Suprapubic skin (tissue), 4 donors: ENCODE measurements around the gene TENT4B.

Source experiments
- CTCF ChIP-seq, 2 donors: fragments of 200-600 bp in 1 of 2; fragments of 450-650 bp in 1 of 2; sonication (generic) in 1 of 2; IDR thresholded peaks; one replicate each; pipeline ENCODE4 v1.5.1; 2016 to 2019; ENCODE audit warnings: antibody characterized with exemption in 2 of 2, mild to moderate bottlenecking in 1 of 2, moderate library complexity in 1 of 2
- POLR2A ChIP-seq, 2 donors: fragments of 450-650 bp; IDR thresholded peaks; one replicate each; pipeline ENCODE4 v1.6.1; 2017; ENCODE audit warnings: antibody characterized with exemption in 2 of 2, mild to moderate bottlenecking in 2 of 2, moderate library complexity in 2 of 2
- POLR2AphosphoS5 ChIP-seq, 3 donors: sonication (generic); formaldehyde crosslinking; IDR thresholded peaks; one replicate each; pipeline ENCODE4 v1.6.1; 2017; ENCODE audit warnings: antibody characterized with exemption in 3 of 3

- TF ChIP-seq CTCF (IDR thresholded peaks at IDR 0.05) (no peak), POLR2A (IDR thresholded peaks at IDR 0.05) (no peak), POLR2AphosphoS5 (IDR thresholded peaks at IDR 0.05) (no peak)
These were observed 39.4 kb downstream of the TENT4B start for GRCh38 chr16:50192386-50193050.
